GM18867 (cell line): ENCODE measurements around the gene RALGPS1.
A peak's percentile ranks its signal among the peaks of the same experiment; 100 is the strongest.

Experiments
- ATAC-seq: cut with Tn5 transposase; IDR thresholded peaks from one replicate; pipeline ENCODE4 v1.9.1; 2021; ENCODE audit warnings: mild to moderate bottlenecking, moderate library complexity; ENCODE audit not compliant: unreplicated experiment

The RALGPS1 gene

GRCh38 chr9:127233989-127234388 is 319.4 kb downstream of the RALGPS1 start:
- ATAC-seq: no peak

GRCh38 chr9:127237801-127238200 is 323.2 kb downstream of the RALGPS1 start:
- no peak for ATAC-seq

DNA sequence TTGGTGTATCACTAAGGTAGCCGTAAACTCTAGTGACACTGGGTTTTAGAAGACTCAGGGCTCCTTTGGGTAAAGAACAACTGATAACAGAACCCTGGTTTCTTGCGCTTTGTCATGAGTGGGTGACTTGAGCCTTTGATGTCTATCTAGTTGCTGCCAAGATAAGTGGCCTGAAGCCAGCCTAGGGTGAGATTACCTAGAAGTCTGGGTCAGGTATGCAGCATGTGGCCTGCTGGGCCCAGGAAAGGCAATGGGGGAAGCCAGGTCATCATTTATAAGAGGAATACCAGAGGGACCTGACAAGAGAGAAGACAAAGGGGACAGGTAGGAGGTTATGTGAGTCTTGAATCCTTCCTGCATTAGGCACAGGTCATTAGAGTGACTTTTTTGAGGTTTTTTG is 326.8 kb downstream of the RALGPS1 start:
- no peak for ATAC-seq

- ATAC-seq: peak; percentile 100
Measured at GRCh38 chr9:127244609-127245601, 330.3 kb downstream of the RALGPS1 start.

DNA sequence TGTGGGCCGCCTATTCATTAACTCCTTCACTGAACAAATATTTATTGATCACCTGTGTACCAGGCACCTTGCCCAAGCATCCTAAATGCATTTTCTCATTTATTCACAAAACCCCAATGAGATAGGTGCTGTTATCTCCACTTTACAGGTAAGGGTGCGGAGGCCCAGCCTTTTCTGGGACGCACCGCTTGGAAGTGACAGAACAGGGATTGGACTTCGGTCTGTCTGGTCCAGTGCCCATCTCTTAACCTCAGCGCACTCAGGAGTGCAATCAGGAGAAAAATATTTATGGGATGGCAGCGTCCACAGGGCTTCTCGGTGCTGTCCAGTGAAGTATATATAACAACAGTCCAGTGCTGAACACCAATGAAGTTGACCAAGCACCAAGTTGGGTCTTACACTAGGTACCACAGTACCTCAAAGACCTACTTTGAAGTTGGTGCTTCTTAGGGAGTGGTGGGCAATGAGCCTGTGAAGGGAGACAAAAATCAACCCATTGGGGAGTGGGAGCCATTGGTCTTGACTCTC is 331.1 kb downstream of the RALGPS1 start:
- no peak for ATAC-seq

DNA sequence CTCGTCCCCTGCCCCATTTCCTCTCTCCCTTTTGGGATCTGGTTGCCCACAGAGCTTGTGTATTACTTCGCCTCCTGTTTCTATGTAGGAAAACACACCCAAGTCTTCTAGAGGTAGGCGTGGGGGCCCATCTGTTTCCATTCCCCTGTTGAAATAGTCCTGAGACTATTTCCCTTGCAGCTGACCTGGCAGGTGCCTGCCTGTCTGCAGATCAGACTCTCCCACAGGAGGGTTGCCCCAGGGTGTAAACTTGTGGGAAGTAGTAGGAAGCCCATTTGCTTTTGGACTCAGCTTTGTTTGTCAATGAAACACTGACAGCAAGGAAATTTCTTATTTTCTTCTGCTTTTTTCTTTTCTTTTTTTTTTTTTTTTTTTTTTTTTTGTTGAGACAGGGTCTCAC is 333.7 kb downstream of the RALGPS1 start:
- no peak for ATAC-seq

DNA sequence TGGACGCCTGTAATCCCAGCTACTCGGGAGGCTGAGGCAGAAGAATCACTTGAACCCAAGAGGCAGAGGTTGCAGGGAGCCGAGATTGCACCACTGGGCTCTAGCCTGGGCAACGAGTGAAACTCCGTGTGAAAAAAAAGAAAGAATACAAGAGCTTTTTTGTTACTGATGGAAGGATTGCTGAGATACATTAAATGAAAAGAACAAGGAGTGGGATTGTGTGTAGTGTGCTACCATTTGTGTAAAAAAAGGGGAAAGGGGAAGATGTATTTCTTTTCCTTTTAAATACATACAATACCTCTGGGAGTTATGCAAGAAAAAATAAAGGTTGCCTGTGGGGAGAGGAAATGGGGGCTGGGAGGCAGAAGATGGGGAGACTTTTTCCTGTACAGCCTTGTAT is 335.3 kb downstream of the RALGPS1 start:
- ATAC-seq: no peak

DNA sequence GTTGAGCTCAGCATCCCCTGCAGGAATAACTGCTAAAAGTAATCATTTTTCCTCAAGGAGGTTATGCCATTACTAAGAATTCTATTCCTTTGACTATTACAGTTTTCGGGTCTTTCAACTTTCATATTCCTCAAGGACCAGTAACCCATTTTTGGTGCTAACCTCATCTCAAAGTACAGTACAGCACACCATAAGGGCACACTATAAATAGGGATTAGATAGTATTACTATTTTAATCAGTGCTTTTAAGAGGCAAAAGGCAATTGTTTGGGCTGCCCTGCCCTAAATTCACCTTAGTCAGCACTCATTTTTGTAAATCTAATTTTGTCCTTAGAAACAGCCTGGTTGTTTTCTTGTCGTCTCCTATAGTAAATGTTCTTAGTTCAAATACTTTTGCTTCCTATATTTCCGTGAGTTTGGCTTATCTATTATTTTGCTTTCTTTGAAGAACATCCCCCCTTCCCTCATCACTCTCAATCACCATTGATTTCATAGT is 336.4 kb downstream of the RALGPS1 start:
- no peak for ATAC-seq

DNA sequence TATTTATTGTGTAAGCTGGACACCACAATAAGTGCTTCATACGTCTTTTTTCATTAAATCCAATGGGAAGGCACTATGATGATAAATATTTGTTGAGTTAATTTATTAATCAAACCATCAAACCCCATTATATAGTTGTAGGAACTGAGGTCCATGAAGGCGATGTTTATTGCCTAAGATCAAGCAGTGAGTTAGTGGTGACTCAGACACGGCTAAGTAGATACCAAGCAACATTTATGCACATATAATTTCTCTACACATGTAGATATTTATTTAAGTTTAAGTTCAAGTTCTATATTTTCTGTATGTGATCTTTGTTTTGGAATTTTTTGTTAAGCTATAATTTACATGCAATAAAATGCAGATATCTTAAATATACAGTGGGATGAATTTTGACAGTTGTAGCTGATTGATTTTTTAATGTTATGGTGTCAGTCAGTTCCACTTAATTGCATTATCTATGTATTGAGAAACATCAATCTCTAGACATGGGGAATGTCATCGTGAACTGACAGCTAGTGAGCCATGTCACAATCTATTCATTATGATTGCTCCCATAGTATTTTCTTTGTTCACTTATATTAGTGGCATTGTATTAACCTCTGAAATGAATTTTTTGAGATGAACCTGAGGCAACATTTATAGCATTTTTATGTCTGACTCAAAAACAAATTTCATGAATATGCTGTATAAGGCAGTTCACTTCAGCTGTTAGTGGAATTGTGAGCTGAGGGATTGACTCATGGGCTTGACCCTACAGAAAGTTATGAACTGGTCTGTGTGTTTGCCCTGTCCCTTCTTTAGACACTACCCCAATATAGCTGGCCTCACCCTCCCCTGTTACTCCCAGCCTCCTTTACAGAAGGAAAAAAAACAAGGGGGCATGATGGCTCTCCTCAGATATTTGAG is 338.1 kb downstream of the RALGPS1 start:
- no peak for ATAC-seq

DNA sequence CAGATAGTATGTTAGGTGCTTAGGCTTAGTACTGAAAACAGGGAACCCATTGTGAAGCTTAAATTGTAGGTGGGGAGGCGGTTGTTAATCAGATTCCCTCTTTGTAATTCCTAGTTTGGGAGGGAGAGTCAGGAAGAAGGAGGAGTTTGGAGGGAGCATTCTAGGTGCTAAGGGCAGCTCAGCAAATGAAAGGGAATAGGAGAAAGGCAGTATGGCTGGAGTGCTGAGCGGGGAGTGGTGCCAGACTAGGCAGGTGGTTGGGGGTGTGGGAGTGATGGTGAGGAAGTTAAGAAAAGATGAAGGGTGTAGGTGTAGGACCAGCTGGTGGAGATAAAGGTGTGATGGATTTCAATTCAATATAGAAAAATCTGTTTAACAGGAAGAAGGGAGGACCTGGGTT is 338.9 kb downstream of the RALGPS1 start:
- no peak for ATAC-seq

DNA sequence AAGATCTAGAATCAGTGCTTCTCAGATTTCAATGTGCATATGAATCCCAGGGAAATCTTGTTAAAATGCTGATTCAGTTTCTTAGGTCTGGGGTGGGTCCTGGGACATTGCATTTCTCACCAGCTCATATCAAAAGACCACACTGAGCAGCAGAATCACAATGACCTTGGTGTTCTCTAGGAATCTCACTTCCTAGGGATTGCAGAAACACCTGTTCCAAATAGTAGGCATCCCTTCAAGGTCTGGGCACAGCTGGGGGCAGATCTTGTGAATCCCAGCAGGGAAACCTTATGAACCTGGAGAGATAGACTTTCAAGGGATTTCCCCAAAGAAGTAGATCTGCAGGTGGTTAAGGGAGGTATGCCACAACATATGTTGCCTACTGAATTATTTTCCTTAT is 341.1 kb downstream of the RALGPS1 start:
- no peak for ATAC-seq

DNA sequence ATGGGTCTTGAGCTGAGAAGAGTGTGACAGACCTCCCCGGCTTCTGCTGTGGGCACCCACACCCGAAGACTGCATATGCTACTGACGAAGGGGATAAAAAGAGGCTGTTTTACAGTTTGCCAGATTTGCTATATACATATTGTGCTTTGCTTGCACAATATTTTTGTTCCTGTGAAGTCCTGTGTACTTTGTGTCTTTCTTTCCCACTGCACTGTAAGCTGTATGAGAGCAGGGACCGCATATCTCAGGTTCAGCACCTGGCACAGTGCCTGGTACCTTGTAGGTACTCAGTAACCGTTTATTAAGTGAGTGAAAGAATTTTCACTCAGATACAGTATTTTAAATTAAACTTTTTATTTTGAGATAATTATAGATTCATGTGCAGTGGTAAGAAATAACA is 341.7 kb downstream of the RALGPS1 start:
- ATAC-seq: no peak

- ATAC-seq: no peak
Measured at GRCh38 chr9:127258606-127259471, 344.3 kb downstream of the RALGPS1 start.

DNA sequence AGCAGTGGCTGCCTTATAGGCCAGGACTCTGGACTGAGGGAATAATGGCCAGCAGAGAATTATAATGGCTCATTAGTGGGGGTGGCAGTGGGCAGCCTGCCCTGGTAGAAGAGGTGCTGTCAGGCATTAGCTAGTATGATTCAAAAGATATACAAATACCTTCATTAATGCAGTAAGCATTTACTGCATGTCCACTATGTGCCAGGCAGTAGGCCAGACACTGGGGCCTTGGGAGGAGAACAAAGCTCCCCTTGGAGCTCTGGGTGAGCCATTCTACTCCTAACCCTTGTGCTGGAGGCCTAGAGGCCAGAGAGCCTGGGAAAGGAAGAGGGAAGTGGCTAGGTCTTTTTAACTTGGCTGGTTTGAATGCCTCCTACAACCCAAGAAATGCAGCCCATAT is 348.0 kb downstream of the RALGPS1 start:
- no peak for ATAC-seq

GRCh38 chr9:127263237-127263636 is 348.7 kb downstream of the RALGPS1 start:
- no peak for ATAC-seq

GRCh38 chr9:127263664-127264063 is 349.1 kb downstream of the RALGPS1 start:
- no peak for ATAC-seq

GRCh38 chr9:127264462-127265219 is 350.1 kb downstream of the RALGPS1 start, which contains the start of gene GARNL3:
Gene GARNL3 (plus strand): TSS chr9:127264774. CDS start chr9:127264878, 104 bp downstream.
- ATAC-seq: no peak

DNA sequence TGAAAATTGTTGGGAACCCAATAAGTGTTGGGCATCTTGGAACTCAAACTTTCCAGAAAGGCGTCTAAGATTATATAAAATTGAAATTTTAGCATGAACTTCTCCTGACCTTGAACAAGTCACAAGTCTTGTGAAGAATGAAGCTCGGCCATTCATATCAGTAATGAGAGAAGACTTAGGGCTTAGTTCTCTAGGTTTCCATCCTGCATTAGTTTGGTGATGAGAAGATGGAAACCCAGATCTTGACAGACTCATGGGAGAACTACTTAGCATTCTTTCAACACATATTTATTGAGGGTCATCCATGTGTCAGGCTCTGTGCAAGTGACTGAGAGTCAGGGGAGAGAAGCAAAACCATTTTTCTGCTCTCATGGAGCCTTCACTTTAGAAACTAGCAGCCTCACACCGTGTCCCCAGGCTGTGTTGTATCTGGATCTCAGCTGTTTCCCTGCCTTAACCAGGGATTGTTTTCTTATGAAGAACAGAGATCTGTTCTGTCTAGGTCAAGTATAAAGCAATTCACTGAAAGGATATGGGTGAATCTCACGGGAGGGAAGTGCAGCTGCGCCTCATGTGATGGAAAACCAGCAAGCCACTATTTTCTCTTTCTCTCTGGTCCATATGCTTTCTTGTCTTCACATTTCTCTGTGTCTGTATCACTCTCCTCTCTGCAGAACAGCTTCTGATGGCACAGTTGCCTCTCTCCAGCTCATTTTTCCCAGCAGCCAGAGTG is 353.4 kb downstream of the RALGPS1 start:
- ATAC-seq: no peak

DNA sequence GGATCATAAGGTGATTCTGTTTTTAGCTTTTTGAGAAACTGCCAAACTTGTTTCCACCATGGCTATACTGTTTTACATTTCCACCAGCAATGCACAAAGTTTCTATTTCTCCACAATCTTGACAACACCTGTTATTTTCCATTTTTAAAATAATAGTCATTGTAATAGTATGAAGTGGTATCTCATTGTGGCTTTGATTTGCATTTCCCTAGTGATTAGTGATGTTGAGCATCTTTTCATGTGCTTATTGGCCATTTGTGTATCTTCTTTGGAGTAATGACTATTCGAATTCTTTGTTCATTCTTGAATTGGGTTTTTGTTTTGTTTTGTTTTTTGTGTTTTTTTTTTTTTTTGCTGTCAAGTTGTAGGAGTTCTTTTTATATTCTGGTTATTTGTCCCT is 354.9 kb downstream of the RALGPS1 start:
- no peak for ATAC-seq
